ENCODE results near the gene PTPRQ. TPM values are rescaled to one million over a fixed set of nuclear protein-coding genes. Genes with fewer than 3 reads are reported as not detected.

PTPRQ gene
- total and polyA plus RNA-seq, 2 of the 8 experiments (the other 6 are each of a cell fraction or from before 2014, with no cell fraction given): not detected

- no peak for TF ChIP-seq CTBP2 (IDR thresholded peaks at IDR 0.05; ENCODE audit: borderline replicate concordance, insufficient read depth, insufficient read length, low read length)
- TF ChIP-seq CHD1 (IDR thresholded peaks at IDR 0.05; ENCODE audit: low read depth, low read length): no peak
- TF ChIP-seq JUND (IDR thresholded peaks at IDR 0.05; ENCODE audit: low read length): no peak
- no peak for TF ChIP-seq POU5F1 (IDR thresholded peaks at IDR 0.05; ENCODE audit: low read depth, low read length)
Observed at GRCh38 chr12:80712866-80713265, 268.8 kb downstream of the PTPRQ start (continued).

All from H1 (cell line).